Activated T-cell treated with anti-CD3 and anti-CD28 coated beads, Interleukin-2, amount 50 U/mL, for 72 hours (primary cell): ENCODE data around the gene SLAMF7. TPM values are rescaled to one million over a fixed set of nuclear protein-coding genes. Genes with fewer than 3 reads are reported as not detected.
A peak's percentile ranks its signal among the peaks of the same experiment; 100 is the strongest.
"Not testable (repeated sequence)": the region's sequence is repeated elsewhere in the genome, so short reads cannot be mapped to it uniquely, and the experiment has no call there.

Experiments used
- ATAC-seq, 2 donors: fragments of 150-1000 bp; cut with Tn5 transposase; replicated peaks in 1 of 2; 2 replicates each; pipeline ENCODE4 v1.10.0; 2021; ENCODE audit warnings: moderate library complexity in 2 of 2, mild to moderate bottlenecking in 1 of 2
- DNase-seq, 2 donors: peaks; one replicate each; pipeline ENCODE4 v3.0.0; 2021 to 2022; ENCODE audit warnings: mixed read lengths in 1 of 2
- H3K27ac Mint-ChIP-seq: one replicate; pipeline ENCODE4 v1.8.0; 2022; ENCODE audit warnings: mild to moderate bottlenecking, moderate library complexity, mixed read lengths
- H3K27me3 Mint-ChIP-seq: one replicate; pipeline ENCODE4 v1.8.0; 2022; ENCODE audit warnings: low read depth, mixed read lengths
- H3K36me3 Mint-ChIP-seq, 2 donors: one replicate each; pipeline ENCODE4 v1.8.0; 2022; ENCODE audit warnings: mixed read lengths in 2 of 2, mild to moderate bottlenecking in 1 of 2; ENCODE audit not compliant: insufficient read depth in 2 of 2
- H3K4me1 Mint-ChIP-seq: one replicate; pipeline ENCODE4 v1.8.0; 2022; ENCODE audit warnings: low read depth, mixed read lengths
- H3K4me3 Mint-ChIP-seq, 2 donors: one replicate each; pipeline ENCODE4 v1.8.0; 2022; ENCODE audit warnings: mild to moderate bottlenecking in 2 of 2, mixed read lengths in 2 of 2, moderate library complexity in 2 of 2
- H3K9me3 Mint-ChIP-seq, 2 donors: one replicate each; pipeline ENCODE4 v1.8.0; 2022; ENCODE audit warnings: mixed read lengths in 2 of 2
- total RNA-seq, 2 donors: library from RNA; stranded (reverse); gene quantifications; one replicate each; pipeline ENCODE4 v1.2.3, GENCODE V29; 2022

Gene SLAMF7
- 10 to 100 TPM; 42.6 to 68.3 TPM for total RNA-seq

- H3K4me1 Mint-ChIP-seq, result peaks cover 67% of the 10 kb centered on the region
- DNase-seq (peak in 1 of 2 donors; percentile 50), ATAC-seq (peak; percentile 69 to 78)
- H3K9me3 Mint-ChIP-seq, result peaks cover 2 to 7% of the 10 kb centered on the region in 2 donors
- H3K27me3 Mint-ChIP-seq, result no peaks in the 10 kb centered on the region
- H3K27ac Mint-ChIP-seq, result peak within 1 kb of the TSS; percentile 74
- peak within 1 kb of the TSS; percentile 72 to 81 for H3K4me3 Mint-ChIP-seq
- H3K36me3 Mint-ChIP-seq, result peaks cover 7 to 39% of the 10 kb centered on the region in 2 donors
Observed at GRCh38 chr1:160739098-160739511, at the start of gene SLAMF7. TSS of gene SLAMF7 (plus strand) at chr1:160739247. CDS start at chr1:160739302, 55 bp downstream.

DNA sequence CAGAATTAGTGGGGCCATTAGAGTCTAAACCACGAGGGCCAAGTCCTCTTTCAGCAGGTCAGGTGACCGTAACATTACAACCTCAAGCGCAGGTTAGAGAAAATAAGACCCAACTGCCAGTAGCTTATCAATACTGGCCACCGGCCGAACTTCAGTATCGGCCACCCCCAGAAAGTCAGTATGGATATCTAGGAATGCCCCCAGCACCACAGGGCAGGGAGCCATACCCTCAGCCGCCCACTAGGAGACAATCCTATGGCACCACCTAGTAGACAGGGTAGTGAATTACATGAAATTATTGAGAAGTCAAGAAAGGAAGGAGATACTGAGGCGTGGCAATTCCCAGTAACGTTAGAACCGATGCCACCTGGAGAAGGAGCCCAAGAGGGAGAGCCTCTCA, 46.7 kb upstream of the SLAMF7 start:
- ATAC-seq, H3K9me3 Mint-ChIP-seq, H3K27me3 Mint-ChIP-seq, DNase-seq: not testable (repeated sequence)
- Mint-ChIP-seq H3K27ac (peak overlapping the region; percentile 23), H3K4me1 (peaks cover 83% of the 10 kb centered on the region), H3K36me3 (peaks cover 14 to 39% of the 10 kb centered on the region in 2 donors), H3K4me3 (peak overlapping the region in 1 of 2 donors; percentile 69)

DNA sequence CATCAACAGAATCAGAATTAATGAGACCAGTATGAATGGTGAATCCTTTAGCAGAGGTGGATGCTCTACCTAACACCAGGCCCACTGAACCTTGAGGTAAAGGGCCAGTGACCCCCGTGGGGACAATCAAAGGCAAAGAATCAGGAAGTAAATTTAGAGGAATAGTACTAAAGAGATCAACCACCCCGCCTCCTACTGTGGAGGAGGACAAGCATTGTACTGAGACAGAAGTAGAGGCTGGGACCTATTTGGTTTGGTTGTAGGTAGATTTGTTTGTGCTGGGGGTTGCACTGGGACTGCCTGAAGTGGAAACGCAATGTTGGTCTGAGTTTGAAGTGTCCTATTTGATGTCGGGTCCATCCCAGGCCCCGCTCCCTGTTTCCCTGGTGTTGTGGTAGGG, 36.9 kb upstream of the SLAMF7 start:
- H3K27me3 Mint-ChIP-seq, result no peaks in the 10 kb centered on the region
- DNase-seq (no peak), ATAC-seq (no peak)
- H3K9me3 Mint-ChIP-seq, result no peaks in the 10 kb centered on the region
- H3K36me3 Mint-ChIP-seq, result peaks cover 8 to 23% of the 10 kb centered on the region in 2 donors
- peak overlapping the region in 1 of 2 donors; percentile 59 for H3K4me3 Mint-ChIP-seq
- peaks cover 39% of the 10 kb centered on the region for H3K4me1 Mint-ChIP-seq
- peak overlapping the region; percentile 88 for H3K27ac Mint-ChIP-seq

DNA sequence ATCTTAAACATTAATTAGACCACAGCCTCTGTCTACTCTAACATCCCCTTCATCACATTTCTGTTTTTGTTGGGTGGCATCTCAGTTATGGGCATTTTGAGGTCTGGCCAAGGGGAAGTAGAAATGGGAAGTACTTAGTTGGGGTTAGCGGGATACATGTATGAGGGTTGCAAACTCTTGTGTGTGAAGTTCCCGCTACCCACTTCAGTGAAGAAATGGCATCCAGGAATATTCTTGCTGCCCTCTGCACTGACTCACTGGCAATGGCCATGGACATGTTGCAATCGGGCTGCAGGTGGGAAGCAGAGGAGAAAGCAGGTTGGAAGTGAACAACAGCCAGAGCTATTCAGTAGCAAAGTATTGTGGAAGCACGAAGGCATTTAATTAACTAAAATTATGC, 34.8 kb upstream of the SLAMF7 start:
- H3K27ac Mint-ChIP-seq, result peak overlapping the region; percentile 30
- H3K36me3 Mint-ChIP-seq, result peaks cover 8 to 20% of the 10 kb centered on the region in 2 donors
- DNase-seq, result no peak
- no peaks in the 10 kb centered on the region for H3K27me3 Mint-ChIP-seq
- H3K4me3 Mint-ChIP-seq, result no peak overlapping the region
- no peak for ATAC-seq
- H3K9me3 Mint-ChIP-seq, result no peaks in the 10 kb centered on the region
- peaks cover 18% of the 10 kb centered on the region for H3K4me1 Mint-ChIP-seq

GRCh38 chr1:160705212-160705621, 33.8 kb upstream of the SLAMF7 start:
- DNase-seq, H3K4me3 Mint-ChIP-seq, H3K4me1 Mint-ChIP-seq, H3K9me3 Mint-ChIP-seq, H3K27me3 Mint-ChIP-seq: not testable (repeated sequence)
- H3K36me3 Mint-ChIP-seq, result peaks cover 8 to 20% of the 10 kb centered on the region in 2 donors
- ATAC-seq, result peak in 1 of 2 donors; percentile 35
- peak overlapping the region; percentile 87 for H3K27ac Mint-ChIP-seq

- Mint-ChIP-seq H3K9me3 (no peaks in the 10 kb centered on the region), H3K27me3 (no peaks in the 10 kb centered on the region), H3K4me1 (peaks cover 3% of the 10 kb centered on the region), H3K36me3 (peaks cover 11 to 21% of the 10 kb centered on the region in 2 donors), H3K27ac (peak overlapping the region; percentile 87), H3K4me3 (no peak overlapping the region)
- DNase-seq, result no peak
- ATAC-seq, result peak in 1 of 2 donors; percentile 36
Observed at GRCh38 chr1:160705742-160706141, 33.3 kb upstream of the SLAMF7 start.

DNA sequence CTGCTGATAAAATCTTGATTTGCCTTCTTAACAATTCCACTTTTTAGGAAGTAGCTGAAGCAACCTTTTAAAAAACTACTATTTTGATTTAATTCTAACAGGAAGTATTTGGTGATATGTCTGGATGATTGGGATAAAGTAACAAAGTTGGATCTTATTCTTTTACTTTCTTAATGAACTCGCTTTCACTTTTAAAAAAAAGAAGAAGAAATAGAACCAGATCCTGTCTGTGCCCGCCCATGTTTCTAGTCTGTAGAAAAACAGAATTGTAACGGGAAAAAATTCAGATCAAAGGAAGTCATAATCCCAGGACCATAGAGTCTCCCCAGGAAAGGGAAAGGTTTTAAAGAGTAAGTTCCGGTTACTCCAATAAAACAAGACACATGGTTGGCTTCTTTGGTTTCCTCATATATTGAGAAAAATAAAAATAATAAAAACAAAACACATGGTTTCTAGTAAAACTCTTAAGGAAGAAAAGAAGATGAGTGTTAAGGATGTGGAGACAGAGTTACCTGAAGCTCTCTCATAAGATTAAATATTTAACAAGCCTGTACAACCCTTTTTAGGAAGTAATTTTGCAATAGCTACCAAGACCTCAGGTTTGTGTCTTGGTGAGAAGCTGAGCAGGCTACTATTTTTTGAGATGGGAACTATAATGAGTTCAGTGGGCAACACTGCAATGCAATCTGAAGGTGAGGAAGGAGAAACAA, 32.4 kb upstream of the SLAMF7 start:
- no peak overlapping the region for H3K4me3 Mint-ChIP-seq

GRCh38 chr1:160707236-160708064, 31.6 kb upstream of the SLAMF7 start:
- ATAC-seq (peak in 1 of 2 donors; percentile 24), DNase-seq (no peak)
- Mint-ChIP-seq H3K27ac (no peak overlapping the region), H3K4me3 (no peak overlapping the region), H3K9me3 (no peaks in the 10 kb centered on the region), H3K4me1 (peaks cover 6% of the 10 kb centered on the region), H3K36me3 (peaks cover 11 to 21% of the 10 kb centered on the region in 2 donors), H3K27me3 (no peaks in the 10 kb centered on the region)

More for the DNA sequence above, 32.4 kb upstream of the SLAMF7 start:
- DNase-seq, result no peak
- H3K4me1 Mint-ChIP-seq, result no peaks in the 10 kb centered on the region
- no peaks in the 10 kb centered on the region for H3K9me3 Mint-ChIP-seq
- peaks cover 13 to 24% of the 10 kb centered on the region in 2 donors for H3K36me3 Mint-ChIP-seq
- H3K27me3 Mint-ChIP-seq, result no peaks in the 10 kb centered on the region
- ATAC-seq, result no peak
- H3K27ac Mint-ChIP-seq, result no peak overlapping the region

DNA sequence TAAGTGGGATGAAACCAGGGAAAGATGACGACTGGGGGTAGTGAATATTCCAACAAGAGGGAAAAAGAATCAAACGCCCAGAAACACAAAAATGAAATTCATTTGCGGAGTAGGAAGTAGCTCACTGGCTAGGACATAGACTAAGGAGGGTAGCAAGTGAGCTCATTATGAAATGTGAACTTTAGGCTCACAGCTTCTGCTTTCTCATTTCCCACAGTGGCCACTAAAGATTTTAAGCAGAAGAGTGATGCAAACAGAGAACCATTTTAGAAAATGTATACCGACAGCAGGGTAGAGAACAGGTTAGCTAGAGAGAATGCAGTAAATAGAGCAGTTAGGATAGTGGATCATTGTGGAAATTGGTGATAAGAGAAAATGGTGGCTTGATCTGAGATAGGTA, 30.9 kb upstream of the SLAMF7 start:
- Mint-ChIP-seq H3K9me3 (no peaks in the 10 kb centered on the region), H3K27me3 (no peaks in the 10 kb centered on the region), H3K4me3 (no peak overlapping the region), H3K36me3 (peaks cover 11 to 19% of the 10 kb centered on the region in 2 donors), H3K27ac (no peak overlapping the region), H3K4me1 (peaks cover 13% of the 10 kb centered on the region)
- ATAC-seq (peak; percentile 28 to 49), DNase-seq (no peak)

DNA sequence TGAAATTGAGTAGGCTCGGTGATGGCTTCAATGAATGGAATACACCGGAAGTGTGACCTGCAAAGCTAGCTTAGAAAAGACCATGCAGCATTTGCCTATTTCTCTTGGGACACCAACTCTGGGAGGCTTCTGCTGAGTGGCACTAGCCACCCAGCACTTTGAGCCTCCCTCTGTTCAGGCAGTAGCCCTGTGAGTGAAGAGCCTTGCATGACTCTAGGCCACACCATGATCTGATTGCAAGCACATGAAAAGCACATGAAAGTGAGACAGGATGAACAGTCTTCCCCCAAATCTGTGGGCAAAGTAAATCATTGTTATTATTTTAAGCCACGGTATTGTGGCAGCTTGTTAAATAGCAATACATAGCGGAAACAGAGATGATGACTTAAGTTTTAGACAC, 30.2 kb upstream of the SLAMF7 start:
- Mint-ChIP-seq H3K36me3 (peaks cover 6 to 12% of the 10 kb centered on the region in 2 donors), H3K27me3 (no peaks in the 10 kb centered on the region), H3K27ac (no peak overlapping the region), H3K4me1 (peaks cover 17% of the 10 kb centered on the region), H3K9me3 (no peaks in the 10 kb centered on the region), H3K4me3 (no peak overlapping the region)
- DNase-seq (peak; percentile 43 to 52), ATAC-seq (peak; percentile 47 to 58)

DNA sequence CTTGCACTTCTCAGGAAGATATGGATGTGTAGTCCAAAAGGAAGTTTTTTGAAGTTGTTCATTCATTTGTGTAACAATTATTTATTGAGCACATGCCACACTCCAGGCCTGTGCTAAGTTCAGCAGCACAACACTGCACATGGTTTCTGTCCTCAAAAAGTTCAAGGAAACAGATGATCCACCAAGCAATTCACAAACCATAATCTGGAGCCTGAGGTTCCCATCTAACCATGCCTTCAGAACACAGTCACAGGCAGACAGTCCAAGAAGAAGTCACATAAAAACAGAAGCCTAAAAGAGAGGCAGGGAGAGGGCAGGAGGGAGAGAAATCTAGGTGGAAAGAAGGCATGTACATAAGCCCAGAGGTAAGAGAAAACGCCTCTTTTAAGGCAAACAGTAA, 29.3 kb upstream of the SLAMF7 start:
- Mint-ChIP-seq H3K27me3 (no peaks in the 10 kb centered on the region), H3K4me1 (peaks cover 17% of the 10 kb centered on the region), H3K9me3 (no peaks in the 10 kb centered on the region), H3K27ac (no peak overlapping the region), H3K4me3 (no peak overlapping the region), H3K36me3 (peaks cover 6 to 9% of the 10 kb centered on the region in 2 donors)
- ATAC-seq (no peak), DNase-seq (no peak)

GRCh38 chr1:160710517-160711252, 28.4 kb upstream of the SLAMF7 start:
- H3K9me3 Mint-ChIP-seq, result no peaks in the 10 kb centered on the region
- H3K4me1 Mint-ChIP-seq, result peaks cover 24% of the 10 kb centered on the region
- no peaks in the 10 kb centered on the region for H3K27me3 Mint-ChIP-seq
- H3K36me3 Mint-ChIP-seq, result peaks cover 5 to 6% of the 10 kb centered on the region in 2 donors
- ATAC-seq, result peak in 1 of 2 donors; percentile 13
- DNase-seq, result peak in 1 of 2 donors; percentile 22
- H3K27ac Mint-ChIP-seq, result no peak overlapping the region
- no peak overlapping the region for H3K4me3 Mint-ChIP-seq

GRCh38 chr1:160711276-160711601, 27.8 kb upstream of the SLAMF7 start:
- Mint-ChIP-seq H3K27ac (no peak overlapping the region), H3K4me1 (peaks cover 30% of the 10 kb centered on the region), H3K4me3 (no peak overlapping the region), H3K9me3 (no peaks in the 10 kb centered on the region), H3K36me3 (peaks cover 5% of the 10 kb centered on the region in 2 donors), H3K27me3 (no peaks in the 10 kb centered on the region)
- ATAC-seq (no peak), DNase-seq (no peak)
